ENCODE data around the gene EVL. TPM values are rescaled to one million over a fixed set of nuclear protein-coding genes. Genes with fewer than 3 reads are reported as not detected.

The EVL gene
- polyA plus RNA-seq, 2 of the 4 experiments (the other 2 are of a cell fraction), result 14.8 to 32.9 TPM

- 92% methylated on average over 7 of the region's 7 CpGs for WGBS (ENCODE audit: missing lambda C conversion rate)
- DNase-seq (ENCODE audit: low read depth in 1 of 2, low spot score in 1 of 2), result no peak
- Histone ChIP-seq H3K4me2 (no peak overlapping the region), H3K4me3 (no peak overlapping the region), H3K4me1 (no peaks in the 10 kb centered on the region), H3K27ac (no peak overlapping the region), H3K9me3 (no peaks in the 10 kb centered on the region)
- ChIA-PET CTCF (interaction anchor here (0.7 to 2.1 kb wide), 3 partner anchors 34 to 118 kb away, joined by 3 to 9 read pairs (median 3); no protein-coding TSS in a partner anchor), POLR2A (no interaction called here)
- no peak for ATAC-seq
- no peak for FAIRE-seq
- TF ChIP-seq HOXA7 (CRISPR knock-in tag; IDR thresholded peaks at IDR 0.05), result no peak
Measured at GRCh38 chr14:100074431-100075100, 9.3 kb downstream of the EVL start.

GRCh38 chr14:100075681-100076080 is 10.5 kb downstream of the EVL start:
- FAIRE-seq, result no peak
- no peak for ATAC-seq
- H3K27ac ChIP-seq, result no peak overlapping the region
- DNase-seq (ENCODE audit: low read depth in 1 of 2, low spot score in 1 of 2), result no peak
- ChIA-PET POLR2A (no interaction called here), CTCF (interaction anchor here (0.8 to 2.2 kb wide), 5 partner anchors 8 to 93 kb away, joined by 3 to 14 read pairs (median 5); no protein-coding TSS in a partner anchor)
- H3K4me3 ChIP-seq, result no peak overlapping the region
- 54% methylated on average over 4 of the region's 4 CpGs for WGBS (ENCODE audit: missing lambda C conversion rate)
- no peak overlapping the region for H3K4me2 ChIP-seq
- TF ChIP-seq JUNB (IDR thresholded peaks at IDR 0.05) (no peak), EHMT2 (IDR thresholded peaks at IDR 0.05; ENCODE audit: low read depth) (no peak), POLR2A (IDR thresholded peaks at IDR 0.05; ENCODE audit: low read length) (no peak), CBX8 (IDR thresholded peaks at IDR 0.05) (no peak), HOXA7 (CRISPR knock-in tag; IDR thresholded peaks at IDR 0.05) (no peak), GATA3 (IDR thresholded peaks at IDR 0.05; ENCODE audit: borderline replicate concordance) (no peak), CEBPB (IDR thresholded peaks at IDR 0.05) (no peak), MYC (IDR thresholded peaks at IDR 0.05; ENCODE audit: borderline replicate concordance, low read length) (no peak)
- no peaks in the 10 kb centered on the region for H3K9me3 ChIP-seq
- H3K4me1 ChIP-seq, result no peaks in the 10 kb centered on the region

- DNase-seq (ENCODE audit: low read depth in 1 of 2, low spot score in 1 of 2) (peak; percentile 13 to 45), ATAC-seq (peak; percentile 85 to 90), FAIRE-seq (no peak)
- Histone ChIP-seq H3K4me1 (no peaks in the 10 kb centered on the region), H3K4me2 (no peak overlapping the region), H3K9me3 (no peaks in the 10 kb centered on the region), H3K27ac (peak overlapping the region in 1 of 2 experiments; percentile 24; a peak in 1 of 6 replicates), H3K4me3 (no peak overlapping the region)
- CTCF ChIA-PET, result interaction anchor here (0.8 to 2.2 kb wide), 8 partner anchors 9 to 117 kb away, joined by 3 to 14 read pairs (median 4); no protein-coding TSS in a partner anchor
- POLR2A ChIA-PET, result no interaction called here
- no peak for TF ChIP-seq RFX5 (IDR thresholded peaks at IDR 0.05)
- no peak for TF ChIP-seq RAD21 (conservative IDR thresholded peaks at IDR 0.05 in 1 of 2, IDR thresholded peaks at IDR 0.05 in 1 of 2)
- no peak; the same call in 2 of the 3 replicates for TF ChIP-seq CTCF (IDR thresholded peaks at IDR 0.05)
- no peak for TF ChIP-seq JUN (IDR thresholded peaks at IDR 0.05)
- TF ChIP-seq PHF8 (IDR thresholded peaks at IDR 0.05; ENCODE audit: borderline replicate concordance, low read depth), result no peak
- TF ChIP-seq EHF (CRISPR knock-in tag; IDR thresholded peaks at IDR 0.05), result no peak
- no peak for TF ChIP-seq CBX8 (IDR thresholded peaks at IDR 0.05)
- no peak for TF ChIP-seq CHD2 (IDR thresholded peaks at IDR 0.05; ENCODE audit: low read length, partially characterized antibody)
- no peak for TF ChIP-seq PBX3 (IDR thresholded peaks at IDR 0.05)
- no peak for TF ChIP-seq SREBF2 (IDR thresholded peaks at IDR 0.05)
- no peak for TF ChIP-seq HES2 (IDR thresholded peaks at IDR 0.05)
- TF ChIP-seq KDM1A (IDR thresholded peaks at IDR 0.05; ENCODE audit: low read depth), result no peak
- no peak for TF ChIP-seq NFE2L2 (conservative IDR thresholded peaks at IDR 0.05; ENCODE audit: low read length)
- TF ChIP-seq FOSB (CRISPR knock-in tag; IDR thresholded peaks at IDR 0.05), result no peak
- no peak for TF ChIP-seq GATA3 (IDR thresholded peaks at IDR 0.05; ENCODE audit: borderline replicate concordance)
- no peak for TF ChIP-seq FOSL2 (IDR thresholded peaks at IDR 0.05)
- no peak for TF ChIP-seq FOSL2 (CRISPR knock-in tag; IDR thresholded peaks at IDR 0.05)
- no peak for TF ChIP-seq KDM5A (IDR thresholded peaks at IDR 0.05)
- 87% methylated on average over 5 of the region's 5 CpGs for WGBS (ENCODE audit: missing lambda C conversion rate)
Measured at GRCh38 chr14:100076133-100076532, 10.9 kb downstream of the EVL start.
